Measurements from ENCODE around the gene RBMS1.

RBMS1 gene

DNA sequence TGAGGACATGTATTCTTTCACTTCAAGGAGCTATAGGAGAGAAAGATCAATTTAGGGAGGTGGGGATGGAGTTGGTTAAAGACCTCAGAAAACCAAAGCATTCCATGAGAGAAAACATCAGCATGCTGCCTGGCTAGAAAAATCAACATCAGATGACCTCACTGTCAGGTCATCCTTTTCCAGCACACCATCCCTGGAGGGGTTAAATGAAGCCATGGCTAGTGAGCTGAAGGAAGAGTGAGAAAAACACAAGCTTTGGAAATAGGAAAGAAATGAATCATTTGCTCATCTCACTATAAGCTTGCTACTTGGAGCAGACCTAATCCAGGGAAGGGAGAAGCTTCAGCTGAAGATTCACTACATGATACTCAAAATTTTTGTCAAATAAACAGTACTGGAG lies 184.0 kb downstream of the RBMS1 start:
- Histone ChIP-seq H3K4me2 (ENCODE audit: low read depth, low read length, poor library complexity, severe bottlenecking) (no peak overlapping the region), H3K27me3 (ENCODE audit: insufficient read depth, low read length, poor library complexity, severe bottlenecking) (no peaks in the 10 kb centered on the region), H3K9ac (ENCODE audit: low read depth, low read length, poor library complexity, severe bottlenecking) (no peak overlapping the region), H4K20me1 (ENCODE audit: insufficient read depth, low read length, poor library complexity, severe bottlenecking) (no peaks in the 10 kb centered on the region), H3K9me3 (ENCODE audit: insufficient read depth, low read depth, low read length) (no peaks in the 10 kb centered on the region), H2AFZ (ENCODE audit: low read length) (no peak overlapping the region), H3K36me3 (ENCODE audit: insufficient read depth, low read length) (peaks cover 70% of the 10 kb centered on the region; the same call in 1 of the 2 replicates), H3K79me2 (ENCODE audit: insufficient read depth, low read length) (no peaks in the 10 kb centered on the region; the same call in 1 of the 2 replicates), H3K4me3 (ENCODE audit: low read length, poor library complexity, severe bottlenecking) (no peak overlapping the region), H3K4me1 (ENCODE audit: insufficient read depth, low read length, poor library complexity, severe bottlenecking) (no peaks in the 10 kb centered on the region), H3K9me2 (replicated peaks; ENCODE audit: low read depth, low read length) (no peaks in the 10 kb centered on the region), H3F3A (ENCODE audit: low read depth) (no peaks in the 10 kb centered on the region)
- no peak for TF ChIP-seq EZH2phosphoT487 (IDR thresholded peaks at IDR 0.05; ENCODE audit: borderline replicate concordance)
- TF ChIP-seq, protein P1, sequence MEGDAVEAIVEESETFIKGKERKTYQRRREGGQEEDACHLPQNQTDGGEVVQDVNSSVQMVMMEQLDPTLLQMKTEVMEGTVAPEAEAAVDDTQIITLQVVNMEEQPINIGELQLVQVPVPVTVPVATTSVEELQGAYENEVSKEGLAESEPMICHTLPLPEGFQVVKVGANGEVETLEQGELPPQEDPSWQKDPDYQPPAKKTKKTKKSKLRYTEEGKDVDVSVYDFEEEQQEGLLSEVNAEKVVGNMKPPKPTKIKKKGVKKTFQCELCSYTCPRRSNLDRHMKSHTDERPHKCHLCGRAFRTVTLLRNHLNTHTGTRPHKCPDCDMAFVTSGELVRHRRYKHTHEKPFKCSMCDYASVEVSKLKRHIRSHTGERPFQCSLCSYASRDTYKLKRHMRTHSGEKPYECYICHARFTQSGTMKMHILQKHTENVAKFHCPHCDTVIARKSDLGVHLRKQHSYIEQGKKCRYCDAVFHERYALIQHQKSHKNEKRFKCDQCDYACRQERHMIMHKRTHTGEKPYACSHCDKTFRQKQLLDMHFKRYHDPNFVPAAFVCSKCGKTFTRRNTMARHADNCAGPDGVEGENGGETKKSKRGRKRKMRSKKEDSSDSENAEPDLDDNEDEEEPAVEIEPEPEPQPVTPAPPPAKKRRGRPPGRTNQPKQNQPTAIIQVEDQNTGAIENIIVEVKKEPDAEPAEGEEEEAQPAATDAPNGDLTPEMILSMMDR (conservative IDR thresholded peaks at IDR 0.05; ENCODE audit: low read length): no peak

- H3K4me2 ChIP-seq (ENCODE audit: low read depth, low read length, poor library complexity, severe bottlenecking): no peak overlapping the region
- H4K20me1 ChIP-seq (ENCODE audit: insufficient read depth, low read length, poor library complexity, severe bottlenecking): no peaks in the 10 kb centered on the region
- no peaks in the 10 kb centered on the region for H3K27me3 ChIP-seq (ENCODE audit: insufficient read depth, low read length, poor library complexity, severe bottlenecking)
- TF ChIP-seq, protein P1 (conservative IDR thresholded peaks at IDR 0.05; ENCODE audit: low read length): no peak
- TF ChIP-seq EZH2phosphoT487 (IDR thresholded peaks at IDR 0.05; ENCODE audit: borderline replicate concordance): no peak
- H3K79me2 ChIP-seq (ENCODE audit: insufficient read depth, low read length): no peaks in the 10 kb centered on the region
- H3K4me1 ChIP-seq (ENCODE audit: insufficient read depth, low read length, poor library complexity, severe bottlenecking): no peaks in the 10 kb centered on the region
- no peak overlapping the region for H2AFZ ChIP-seq (ENCODE audit: low read length)
- H3K36me3 ChIP-seq (ENCODE audit: insufficient read depth, low read length): peaks cover 71% of the 10 kb centered on the region; the same call in 1 of the 2 replicates
- H3K9me2 ChIP-seq (replicated peaks; ENCODE audit: low read depth, low read length): no peaks in the 10 kb centered on the region
- H3K9ac ChIP-seq (ENCODE audit: low read depth, low read length, poor library complexity, severe bottlenecking): no peak overlapping the region
- H3K4me3 ChIP-seq (ENCODE audit: low read length, poor library complexity, severe bottlenecking): no peak overlapping the region
- no peaks in the 10 kb centered on the region for H3K9me3 ChIP-seq (ENCODE audit: insufficient read depth, low read depth, low read length)
- H3F3A ChIP-seq (ENCODE audit: low read depth): no peaks in the 10 kb centered on the region
These were observed 184.7 kb downstream of the RBMS1 start for GRCh38 chr2:160308915-160309314.

GRCh38 chr2:160308476-160308875 lies 185.1 kb downstream of the RBMS1 start:
- no peaks in the 10 kb centered on the region for H3K9me2 ChIP-seq (replicated peaks; ENCODE audit: low read depth, low read length)
- TF ChIP-seq EZH2phosphoT487 (IDR thresholded peaks at IDR 0.05; ENCODE audit: borderline replicate concordance): no peak
- TF ChIP-seq, protein P1 (conservative IDR thresholded peaks at IDR 0.05; ENCODE audit: low read length): no peak
- no peak overlapping the region for H2AFZ ChIP-seq (ENCODE audit: low read length)
- peaks cover 73% of the 10 kb centered on the region; the same call in 1 of the 2 replicates for H3K36me3 ChIP-seq (ENCODE audit: insufficient read depth, low read length)
- H3K79me2 ChIP-seq (ENCODE audit: insufficient read depth, low read length): no peaks in the 10 kb centered on the region
- no peaks in the 10 kb centered on the region for H3K9me3 ChIP-seq (ENCODE audit: insufficient read depth, low read depth, low read length)
- no peaks in the 10 kb centered on the region for H4K20me1 ChIP-seq (ENCODE audit: insufficient read depth, low read length, poor library complexity, severe bottlenecking)
- H3K4me2 ChIP-seq (ENCODE audit: low read depth, low read length, poor library complexity, severe bottlenecking): no peak overlapping the region
- H3K9ac ChIP-seq (ENCODE audit: low read depth, low read length, poor library complexity, severe bottlenecking): no peak overlapping the region
- no peak overlapping the region for H3K4me3 ChIP-seq (ENCODE audit: low read length, poor library complexity, severe bottlenecking)
- H3K27me3 ChIP-seq (ENCODE audit: insufficient read depth, low read length, poor library complexity, severe bottlenecking): no peaks in the 10 kb centered on the region
- H3F3A ChIP-seq (ENCODE audit: low read depth): no peaks in the 10 kb centered on the region
- H3K4me1 ChIP-seq (ENCODE audit: insufficient read depth, low read length, poor library complexity, severe bottlenecking): no peaks in the 10 kb centered on the region
